GM12878 (cell line): ENCODE data around the gene GALNTL6.

ENCODE experiments used
- BMI1 ChIP-seq: fragments of 450-650 bp; IDR thresholded peaks from 2 replicates; pipeline ENCODE4 v1.6.1; 2016; ENCODE audit warnings: mild to moderate bottlenecking, moderate library complexity, borderline replicate concordance
- CEBPB ChIP-seq, 2 experiments: fragments of 150-350 bp in 1 of 2; IDR thresholded peaks; 2 replicates each; pipeline ENCODE4 v1.6.1; 2012 to 2014; ENCODE audit warnings: low read depth in 2 of 2, low read length in 2 of 2, borderline replicate concordance in 1 of 2, inconsistent platforms in 1 of 2
- EGR1 ChIP-seq, 2 experiments: IDR thresholded peaks; 1 replicate in 1 of 2; 2 replicates in 1 of 2; pipeline ENCODE4 v1.6.1; 2011 to 2012; ENCODE audit warnings: low read depth in 2 of 2, low read length in 2 of 2, borderline replicate concordance in 1 of 2, mild to moderate bottlenecking in 1 of 2, moderate library complexity in 1 of 2
- FOXK2 ChIP-seq: fragments of 450-650 bp; IDR thresholded peaks from 2 replicates; pipeline ENCODE4 v1.6.1; 2017; ENCODE audit warnings: mild to moderate bottlenecking, moderate library complexity
- MTA2 ChIP-seq: fragments of 450-650 bp; IDR thresholded peaks from 2 replicates; pipeline ENCODE4 v1.6.1; 2016; ENCODE audit warnings: low read depth, mild to moderate bottlenecking, moderate library complexity
- MTA3 ChIP-seq: IDR thresholded peaks from 2 replicates; pipeline ENCODE4 v1.6.1; 2012; ENCODE audit warnings: low read length, inconsistent platforms, borderline replicate concordance
- MXI1 ChIP-seq: fragments of 150-350 bp; IDR thresholded peaks from 2 replicates; pipeline ENCODE4 v1.6.1; 2011; ENCODE audit warnings: low read depth, mild to moderate bottlenecking, inconsistent platforms, low read length, improper control_type of control experiment
- POLR2AphosphoS5 ChIP-seq: IDR thresholded peaks from 2 replicates; pipeline ENCODE4 v1.6.1; 2011; ENCODE audit warnings: mild to moderate bottlenecking, low read length, inconsistent platforms
- TF ChIP-seq, protein P1 (sequence below), 3 experiments: IDR thresholded peaks in 2 of 3; conservative IDR thresholded peaks in 1 of 3; 2 replicates each; pipeline ENCODE4 v1.5.1; 2011; ENCODE audit warnings: low read depth in 3 of 3, low read length in 3 of 3, mild to moderate bottlenecking in 3 of 3, control low read depth in 2 of 3, moderate library complexity in 2 of 3, inconsistent platforms in 1 of 3, mixed read lengths in 1 of 3; ENCODE audit not compliant: control insufficient read depth in 2 of 3, insufficient read depth in 1 of 3; ENCODE audit errors: extremely low read depth in 1 of 3
- TF ChIP-seq, protein P2 (sequence below): fragments of 450-650 bp; formaldehyde crosslinking; IDR thresholded peaks from 2 replicates; pipeline ENCODE4 v1.5.0; 2022; ENCODE audit warnings: mild to moderate bottlenecking, missing genetic modification characterization
- TF ChIP-seq, protein P3 (sequence below): fragments of 150-350 bp; IDR thresholded peaks from 2 replicates; pipeline ENCODE4 v1.6.1; 2016; ENCODE audit warnings: low read depth, low read length
- TF ChIP-seq, protein P4 (sequence below): IDR thresholded peaks from 2 replicates; pipeline ENCODE4 v1.6.1; 2012; ENCODE audit warnings: mild to moderate bottlenecking, low read depth, low read length
- TF ChIP-seq, protein P5 (sequence below): fragments of 450-650 bp; IDR thresholded peaks from 2 replicates; pipeline ENCODE4 v1.6.1; 2018; ENCODE audit warnings: borderline replicate concordance, mild to moderate bottlenecking; ENCODE audit not compliant: partially characterized antibody

DNA sequence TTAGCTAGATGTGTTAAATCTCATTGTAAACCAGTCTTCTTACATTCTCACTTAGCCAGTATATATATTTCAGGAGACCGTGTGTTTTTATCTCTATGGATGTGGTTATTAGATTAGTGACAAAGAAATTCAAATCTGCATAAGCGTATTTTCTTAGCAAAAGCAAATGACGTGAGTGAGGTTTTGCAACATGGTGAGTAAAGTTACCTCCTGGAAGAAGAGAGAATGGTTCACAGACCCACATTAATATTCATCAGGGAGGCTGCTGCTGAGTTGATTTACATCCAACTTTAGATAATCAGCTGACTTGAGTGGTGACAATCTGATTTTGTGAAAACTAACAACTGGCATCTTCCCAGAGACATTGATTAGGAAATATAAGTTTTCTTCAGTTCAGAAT, 765.5 kb downstream of the GALNTL6 start:
- TF ChIP-seq MTA3 (no peak), MTA2 (no peak), POLR2AphosphoS5 (no peak), BMI1 (no peak), CEBPB (IDR thresholded peaks at IDR 0.05; ENCODE audit: borderline replicate concordance in 1 of 2, low read depth in 2 of 2, low read length in 2 of 2) (no peak), EGR1 (IDR thresholded peaks at IDR 0.05; ENCODE audit: borderline replicate concordance in 1 of 2, low read depth in 2 of 2, low read length in 2 of 2) (no peak), MXI1 (no peak), FOXK2 (no peak)
- TF ChIP-seq, protein P1, sequence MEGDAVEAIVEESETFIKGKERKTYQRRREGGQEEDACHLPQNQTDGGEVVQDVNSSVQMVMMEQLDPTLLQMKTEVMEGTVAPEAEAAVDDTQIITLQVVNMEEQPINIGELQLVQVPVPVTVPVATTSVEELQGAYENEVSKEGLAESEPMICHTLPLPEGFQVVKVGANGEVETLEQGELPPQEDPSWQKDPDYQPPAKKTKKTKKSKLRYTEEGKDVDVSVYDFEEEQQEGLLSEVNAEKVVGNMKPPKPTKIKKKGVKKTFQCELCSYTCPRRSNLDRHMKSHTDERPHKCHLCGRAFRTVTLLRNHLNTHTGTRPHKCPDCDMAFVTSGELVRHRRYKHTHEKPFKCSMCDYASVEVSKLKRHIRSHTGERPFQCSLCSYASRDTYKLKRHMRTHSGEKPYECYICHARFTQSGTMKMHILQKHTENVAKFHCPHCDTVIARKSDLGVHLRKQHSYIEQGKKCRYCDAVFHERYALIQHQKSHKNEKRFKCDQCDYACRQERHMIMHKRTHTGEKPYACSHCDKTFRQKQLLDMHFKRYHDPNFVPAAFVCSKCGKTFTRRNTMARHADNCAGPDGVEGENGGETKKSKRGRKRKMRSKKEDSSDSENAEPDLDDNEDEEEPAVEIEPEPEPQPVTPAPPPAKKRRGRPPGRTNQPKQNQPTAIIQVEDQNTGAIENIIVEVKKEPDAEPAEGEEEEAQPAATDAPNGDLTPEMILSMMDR (IDR thresholded peaks at IDR 0.05 in 2 of 3, conservative IDR thresholded peaks at IDR 0.05 in 1 of 3; ENCODE audit: control insufficient read depth in 2 of 3, extremely low read depth in 1 of 3, insufficient read depth in 1 of 3, low read depth in 3 of 3, low read length in 3 of 3) = no peak
- TF ChIP-seq, protein P2, sequence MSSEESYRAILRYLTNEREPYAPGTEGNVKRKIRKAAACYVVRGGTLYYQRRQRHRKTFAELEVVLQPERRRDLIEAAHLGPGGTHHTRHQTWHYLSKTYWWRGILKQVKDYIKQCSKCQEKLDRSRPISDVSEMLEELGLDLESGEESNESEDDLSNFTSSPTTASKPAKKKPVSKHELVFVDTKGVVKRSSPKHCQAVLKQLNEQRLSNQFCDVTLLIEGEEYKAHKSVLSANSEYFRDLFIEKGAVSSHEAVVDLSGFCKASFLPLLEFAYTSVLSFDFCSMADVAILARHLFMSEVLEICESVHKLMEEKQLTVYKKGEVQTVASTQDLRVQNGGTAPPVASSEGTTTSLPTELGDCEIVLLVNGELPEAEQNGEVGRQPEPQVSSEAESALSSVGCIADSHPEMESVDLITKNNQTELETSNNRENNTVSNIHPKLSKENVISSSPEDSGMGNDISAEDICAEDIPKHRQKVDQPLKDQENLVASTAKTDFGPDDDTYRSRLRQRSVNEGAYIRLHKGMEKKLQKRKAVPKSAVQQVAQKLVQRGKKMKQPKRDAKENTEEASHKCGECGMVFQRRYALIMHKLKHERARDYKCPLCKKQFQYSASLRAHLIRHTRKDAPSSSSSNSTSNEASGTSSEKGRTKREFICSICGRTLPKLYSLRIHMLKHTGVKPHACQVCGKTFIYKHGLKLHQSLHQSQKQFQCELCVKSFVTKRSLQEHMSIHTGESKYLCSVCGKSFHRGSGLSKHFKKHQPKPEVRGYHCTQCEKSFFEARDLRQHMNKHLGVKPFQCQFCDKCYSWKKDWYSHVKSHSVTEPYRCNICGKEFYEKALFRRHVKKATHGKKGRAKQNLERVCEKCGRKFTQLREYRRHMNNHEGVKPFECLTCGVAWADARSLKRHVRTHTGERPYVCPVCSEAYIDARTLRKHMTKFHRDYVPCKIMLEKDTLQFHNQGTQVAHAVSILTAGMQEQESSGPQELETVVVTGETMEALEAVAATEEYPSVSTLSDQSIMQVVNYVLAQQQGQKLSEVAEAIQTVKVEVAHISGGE (CRISPR knock-in tag) = no peak
- TF ChIP-seq, protein P3, sequence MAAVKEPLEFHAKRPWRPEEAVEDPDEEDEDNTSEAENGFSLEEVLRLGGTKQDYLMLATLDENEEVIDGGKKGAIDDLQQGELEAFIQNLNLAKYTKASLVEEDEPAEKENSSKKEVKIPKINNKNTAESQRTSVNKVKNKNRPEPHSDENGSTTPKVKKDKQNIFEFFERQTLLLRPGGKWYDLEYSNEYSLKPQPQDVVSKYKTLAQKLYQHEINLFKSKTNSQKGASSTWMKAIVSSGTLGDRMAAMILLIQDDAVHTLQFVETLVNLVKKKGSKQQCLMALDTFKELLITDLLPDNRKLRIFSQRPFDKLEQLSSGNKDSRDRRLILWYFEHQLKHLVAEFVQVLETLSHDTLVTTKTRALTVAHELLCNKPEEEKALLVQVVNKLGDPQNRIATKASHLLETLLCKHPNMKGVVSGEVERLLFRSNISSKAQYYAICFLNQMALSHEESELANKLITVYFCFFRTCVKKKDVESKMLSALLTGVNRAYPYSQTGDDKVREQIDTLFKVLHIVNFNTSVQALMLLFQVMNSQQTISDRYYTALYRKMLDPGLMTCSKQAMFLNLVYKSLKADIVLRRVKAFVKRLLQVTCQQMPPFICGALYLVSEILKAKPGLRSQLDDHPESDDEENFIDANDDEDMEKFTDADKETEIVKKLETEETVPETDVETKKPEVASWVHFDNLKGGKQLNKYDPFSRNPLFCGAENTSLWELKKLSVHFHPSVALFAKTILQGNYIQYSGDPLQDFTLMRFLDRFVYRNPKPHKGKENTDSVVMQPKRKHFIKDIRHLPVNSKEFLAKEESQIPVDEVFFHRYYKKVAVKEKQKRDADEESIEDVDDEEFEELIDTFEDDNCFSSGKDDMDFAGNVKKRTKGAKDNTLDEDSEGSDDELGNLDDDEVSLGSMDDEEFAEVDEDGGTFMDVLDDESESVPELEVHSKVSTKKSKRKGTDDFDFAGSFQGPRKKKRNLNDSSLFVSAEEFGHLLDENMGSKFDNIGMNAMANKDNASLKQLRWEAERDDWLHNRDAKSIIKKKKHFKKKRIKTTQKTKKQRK = no peak
- TF ChIP-seq, protein P4, sequence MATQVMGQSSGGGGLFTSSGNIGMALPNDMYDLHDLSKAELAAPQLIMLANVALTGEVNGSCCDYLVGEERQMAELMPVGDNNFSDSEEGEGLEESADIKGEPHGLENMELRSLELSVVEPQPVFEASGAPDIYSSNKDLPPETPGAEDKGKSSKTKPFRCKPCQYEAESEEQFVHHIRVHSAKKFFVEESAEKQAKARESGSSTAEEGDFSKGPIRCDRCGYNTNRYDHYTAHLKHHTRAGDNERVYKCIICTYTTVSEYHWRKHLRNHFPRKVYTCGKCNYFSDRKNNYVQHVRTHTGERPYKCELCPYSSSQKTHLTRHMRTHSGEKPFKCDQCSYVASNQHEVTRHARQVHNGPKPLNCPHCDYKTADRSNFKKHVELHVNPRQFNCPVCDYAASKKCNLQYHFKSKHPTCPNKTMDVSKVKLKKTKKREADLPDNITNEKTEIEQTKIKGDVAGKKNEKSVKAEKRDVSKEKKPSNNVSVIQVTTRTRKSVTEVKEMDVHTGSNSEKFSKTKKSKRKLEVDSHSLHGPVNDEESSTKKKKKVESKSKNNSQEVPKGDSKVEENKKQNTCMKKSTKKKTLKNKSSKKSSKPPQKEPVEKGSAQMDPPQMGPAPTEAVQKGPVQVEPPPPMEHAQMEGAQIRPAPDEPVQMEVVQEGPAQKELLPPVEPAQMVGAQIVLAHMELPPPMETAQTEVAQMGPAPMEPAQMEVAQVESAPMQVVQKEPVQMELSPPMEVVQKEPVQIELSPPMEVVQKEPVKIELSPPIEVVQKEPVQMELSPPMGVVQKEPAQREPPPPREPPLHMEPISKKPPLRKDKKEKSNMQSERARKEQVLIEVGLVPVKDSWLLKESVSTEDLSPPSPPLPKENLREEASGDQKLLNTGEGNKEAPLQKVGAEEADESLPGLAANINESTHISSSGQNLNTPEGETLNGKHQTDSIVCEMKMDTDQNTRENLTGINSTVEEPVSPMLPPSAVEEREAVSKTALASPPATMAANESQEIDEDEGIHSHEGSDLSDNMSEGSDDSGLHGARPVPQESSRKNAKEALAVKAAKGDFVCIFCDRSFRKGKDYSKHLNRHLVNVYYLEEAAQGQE = no peak
- TF ChIP-seq, protein P5, sequence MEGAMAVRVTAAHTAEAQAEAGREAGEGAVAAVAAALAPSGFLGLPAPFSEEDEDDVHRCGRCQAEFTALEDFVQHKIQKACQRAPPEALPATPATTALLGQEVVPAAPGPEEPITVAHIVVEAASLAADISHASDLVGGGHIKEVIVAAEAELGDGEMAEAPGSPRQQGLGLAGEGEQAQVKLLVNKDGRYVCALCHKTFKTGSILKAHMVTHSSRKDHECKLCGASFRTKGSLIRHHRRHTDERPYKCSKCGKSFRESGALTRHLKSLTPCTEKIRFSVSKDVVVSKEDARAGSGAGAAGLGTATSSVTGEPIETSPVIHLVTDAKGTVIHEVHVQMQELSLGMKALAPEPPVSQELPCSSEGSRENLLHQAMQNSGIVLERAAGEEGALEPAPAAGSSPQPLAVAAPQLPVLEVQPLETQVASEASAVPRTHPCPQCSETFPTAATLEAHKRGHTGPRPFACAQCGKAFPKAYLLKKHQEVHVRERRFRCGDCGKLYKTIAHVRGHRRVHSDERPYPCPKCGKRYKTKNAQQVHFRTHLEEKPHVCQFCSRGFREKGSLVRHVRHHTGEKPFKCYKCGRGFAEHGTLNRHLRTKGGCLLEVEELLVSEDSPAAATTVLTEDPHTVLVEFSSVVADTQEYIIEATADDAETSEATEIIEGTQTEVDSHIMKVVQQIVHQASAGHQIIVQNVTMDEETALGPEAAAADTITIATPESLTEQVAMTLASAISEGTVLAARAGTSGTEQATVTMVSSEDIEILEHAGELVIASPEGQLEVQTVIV = no peak
